ENCODE measurements around the gene GPRC5A.

- TF ChIP-seq ZNF18 (tag by site-specific recombination; IDR thresholded peaks at IDR 0.05) (no peak), CTCF (tag by site-specific recombination; IDR thresholded peaks at IDR 0.05) (no peak), ZNF280D (tag by site-specific recombination; IDR thresholded peaks at IDR 0.05) (no peak), KLF16 (tag by site-specific recombination; IDR thresholded peaks at IDR 0.05) (no peak), YY1 (tag by site-specific recombination; IDR thresholded peaks at IDR 0.05) (no peak), ZSCAN5A (tag by site-specific recombination; IDR thresholded peaks at IDR 0.05) (no peak), ZNF184 (tag by site-specific recombination; IDR thresholded peaks at IDR 0.05) (no peak), ZNF692 (tag by site-specific recombination; IDR thresholded peaks at IDR 0.05) (no peak), ZEB2 (tag by site-specific recombination; IDR thresholded peaks at IDR 0.05) (no peak), ZNF175 (tag by site-specific recombination; IDR thresholded peaks at IDR 0.05) (no peak), ZNF146 (tag by site-specific recombination; IDR thresholded peaks at IDR 0.05) (no peak), ZSCAN16 (tag by site-specific recombination; IDR thresholded peaks at IDR 0.05) (no peak), ZBTB26 (tag by site-specific recombination; optimal IDR thresholded peaks at IDR 0.05) (no peak), ZNF292 (tag by site-specific recombination; IDR thresholded peaks at IDR 0.05; ENCODE audit: borderline replicate concordance, low read depth) (no peak)
These were observed 18.0 kb downstream of the GPRC5A start for GRCh38 chr12:12909228-12909994.

Measured in HEK293 (cell line).